OCI-M1 (cell line): ENCODE measurements around the gene CD7.
A peak's percentile ranks its signal among the peaks of the same experiment; 100 is the strongest.

Source experiments
- DNase-seq: peaks from one replicate; lab custom pipeline; 2025; lab: John Stamatoyannopoulos, UW

CD7 gene

GRCh38 chr17:82278786-82279391 lies 38.5 kb downstream of the CD7 start:
- no peak for DNase-seq

- DNase-seq, result no peak
Measured at GRCh38 chr17:82278308-82278707, 39.1 kb downstream of the CD7 start.

GRCh38 chr17:82277851-82278250 lies 39.6 kb downstream of the CD7 start:
- no peak for DNase-seq

GRCh38 chr17:82276938-82277337 lies 40.5 kb downstream of the CD7 start:
- no peak for DNase-seq

GRCh38 chr17:82275326-82275725 lies 42.1 kb downstream of the CD7 start:
- DNase-seq, result no peak

GRCh38 chr17:82274134-82275020 lies 43.0 kb downstream of the CD7 start:
- no peak for DNase-seq

- DNase-seq, result peak; percentile 89
Measured at GRCh38 chr17:82273327-82274133, 43.9 kb downstream of the CD7 start, which contains the start of gene CSNK1D. TSS of gene CSNK1D (minus strand) at chr17:82273700. CDS start at chr17:82273381, 319 bp downstream.

GRCh38 chr17:82272495-82273326 lies 44.7 kb downstream of the CD7 start:
- peak; percentile 60 for DNase-seq

GRCh38 chr17:82271401-82271800 lies 46.0 kb downstream of the CD7 start:
- DNase-seq, result no peak

GRCh38 chr17:82270651-82271050 lies 46.8 kb downstream of the CD7 start:
- no peak for DNase-seq

- no peak for DNase-seq
Measured at GRCh38 chr17:82269882-82270500, 47.4 kb downstream of the CD7 start.

- DNase-seq, result no peak
Measured at GRCh38 chr17:82269138-82269881, 48.1 kb downstream of the CD7 start.

- no peak for DNase-seq
Measured at GRCh38 chr17:82267575-82268379, 49.6 kb downstream of the CD7 start.

- DNase-seq, result no peak
Measured at GRCh38 chr17:82266142-82266541, 51.3 kb downstream of the CD7 start.
